ENCODE results near the gene MAP3K4.
A peak's percentile ranks its signal among the peaks of the same experiment; 100 is the strongest.

Gene MAP3K4

GRCh38 chr6:161009991-161010390 lies 18.4 kb downstream of the MAP3K4 start:
- no peak for DNase-seq

GRCh38 chr6:161010418-161010817 lies 18.8 kb downstream of the MAP3K4 start:
- no peak for DNase-seq

- DNase-seq: no peak
Observed at GRCh38 chr6:161011492-161012480, 20.2 kb downstream of the MAP3K4 start.

- DNase-seq: no peak
Observed at GRCh38 chr6:161013695-161014094, 22.1 kb downstream of the MAP3K4 start.

DNA sequence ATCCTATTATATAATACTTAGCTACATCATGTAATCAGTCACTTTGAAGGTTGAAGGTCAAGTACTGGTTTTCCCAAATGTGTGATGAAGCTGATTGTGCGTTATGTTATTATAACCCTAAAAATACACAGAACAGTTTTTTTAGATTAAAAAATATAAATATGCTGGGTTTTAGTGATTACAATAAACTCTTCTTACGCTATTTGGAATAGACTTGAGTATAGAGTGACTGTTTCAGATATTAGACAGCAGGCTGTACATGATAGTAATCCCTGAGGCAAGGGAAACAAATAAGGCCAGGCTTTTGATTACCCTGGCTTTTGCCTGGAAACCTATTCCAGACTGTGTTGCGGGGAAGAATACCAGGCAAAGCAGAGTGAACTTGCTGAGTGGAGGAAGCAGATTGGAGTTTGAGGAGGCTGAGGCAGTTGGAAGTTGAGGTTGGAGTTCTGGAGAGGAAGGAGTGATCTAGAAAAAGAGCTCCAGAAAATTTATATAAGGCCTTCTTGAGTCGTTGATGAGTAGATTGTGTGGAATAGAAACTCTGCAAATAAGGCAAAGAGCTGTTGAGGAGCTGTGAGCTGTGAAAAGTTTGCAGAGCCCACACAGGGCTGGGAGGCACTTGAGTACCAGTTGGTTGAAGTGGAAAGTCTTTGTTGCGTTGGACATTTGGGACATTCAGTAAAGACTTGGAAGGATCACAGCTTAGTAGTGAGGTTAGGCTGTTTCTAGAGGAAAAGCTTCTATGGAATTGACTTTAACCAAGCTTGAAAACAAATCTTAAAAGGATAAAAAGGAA lies 26.4 kb downstream of the MAP3K4 start:
- DNase-seq: no peak

GRCh38 chr6:161019324-161019839 lies 27.8 kb downstream of the MAP3K4 start:
- no peak for DNase-seq

- no peak for DNase-seq
Observed at GRCh38 chr6:161021543-161021942, 30.0 kb downstream of the MAP3K4 start.

DNA sequence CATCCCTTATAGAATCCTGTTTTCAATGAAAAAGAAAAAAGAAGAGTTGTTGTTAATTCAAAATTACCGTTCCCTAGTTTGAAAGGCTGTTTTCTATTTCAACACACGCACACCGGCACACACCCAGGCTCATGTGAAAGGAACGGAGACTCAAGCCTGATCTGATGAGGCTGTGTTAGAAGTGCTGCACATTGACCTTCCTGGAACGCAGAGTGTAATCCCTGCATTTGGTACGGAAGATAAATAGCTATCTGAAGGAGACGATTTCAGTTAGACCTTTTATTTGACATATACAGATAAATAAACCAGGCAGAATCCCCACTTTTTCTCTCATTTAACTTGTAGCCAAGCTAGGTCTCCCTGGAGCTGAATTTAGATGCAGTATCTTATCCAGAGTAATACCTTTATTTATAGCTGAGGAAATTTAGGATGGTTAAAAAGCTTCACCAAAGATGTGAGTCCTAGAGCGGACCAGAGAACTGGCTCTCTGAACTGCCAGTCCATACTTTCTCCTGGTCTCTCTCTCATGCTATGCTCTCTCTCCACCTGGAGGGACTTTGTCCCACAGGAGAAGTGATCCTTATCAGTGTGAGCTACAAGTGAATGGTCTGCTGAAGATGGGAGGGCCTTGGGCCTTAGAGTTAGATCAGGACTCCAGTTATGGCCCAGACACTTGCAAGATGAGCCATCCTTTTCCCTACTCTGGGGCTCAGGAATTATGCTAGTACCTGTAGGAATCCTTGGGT lies 30.6 kb downstream of the MAP3K4 start:
- DNase-seq: no peak

DNA sequence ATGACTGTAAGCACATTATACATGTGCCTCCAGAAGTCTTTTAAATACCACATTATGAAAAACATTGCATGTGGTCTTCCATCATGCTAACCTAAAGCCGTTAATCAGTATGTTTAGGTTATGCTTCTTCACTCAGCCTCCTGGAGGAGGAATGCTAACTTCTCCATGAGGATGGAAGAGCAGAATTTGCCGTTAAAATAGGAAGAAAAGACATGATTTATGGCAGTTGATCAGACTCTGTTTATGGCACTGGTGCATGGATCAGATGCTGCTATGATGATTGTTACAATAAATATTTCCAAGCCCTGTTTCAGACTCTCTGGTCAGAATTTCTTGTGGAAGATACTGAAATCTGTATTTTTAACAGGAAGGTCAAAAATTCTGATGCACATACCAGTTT lies 31.7 kb downstream of the MAP3K4 start:
- DNase-seq: no peak

GRCh38 chr6:161024364-161024920 lies 32.9 kb downstream of the MAP3K4 start:
- no peak for DNase-seq

- DNase-seq: no peak
Observed at GRCh38 chr6:161027385-161027784, 35.8 kb downstream of the MAP3K4 start.

GRCh38 chr6:161029195-161029809 lies 37.7 kb downstream of the MAP3K4 start:
- no peak for DNase-seq

DNA sequence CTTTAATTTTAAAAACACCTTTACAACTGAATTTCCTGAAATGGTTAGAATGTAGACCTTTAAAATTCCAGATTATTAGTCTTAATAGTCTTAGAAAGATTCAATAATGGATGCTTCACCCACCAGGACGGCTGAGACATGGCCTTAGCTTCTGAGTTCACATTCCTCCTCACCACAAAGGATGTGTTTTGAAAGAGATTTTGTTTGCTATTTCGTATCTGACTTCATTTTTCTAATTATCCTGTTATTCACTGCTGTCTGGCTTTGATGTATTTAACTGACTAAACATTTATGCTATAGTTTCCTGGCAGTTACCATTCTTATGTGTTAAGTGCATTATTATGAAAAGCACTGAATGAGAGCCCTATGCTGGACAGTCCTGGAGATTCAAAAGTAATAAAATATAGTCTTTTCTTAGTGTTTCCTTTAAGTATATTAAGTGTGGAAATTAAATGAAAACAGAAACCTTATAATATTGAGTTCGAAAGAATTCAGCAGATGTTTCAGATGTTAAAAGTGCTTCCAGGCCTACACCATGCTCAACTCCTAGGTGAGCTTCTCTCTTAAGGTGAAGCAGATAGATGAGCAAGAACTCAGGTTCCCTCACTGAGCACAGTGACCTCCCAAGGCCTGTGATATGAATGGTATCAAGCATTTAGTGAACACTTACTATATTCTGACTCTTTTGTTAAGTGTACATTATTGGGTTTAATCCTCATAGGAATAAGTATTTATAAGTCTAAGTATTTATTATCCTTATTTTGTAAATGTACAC lies 40.3 kb downstream of the MAP3K4 start:
- no peak for DNase-seq

- DNase-seq: peak; percentile 11
Observed at GRCh38 chr6:161033667-161034066, 42.1 kb downstream of the MAP3K4 start.

DNA sequence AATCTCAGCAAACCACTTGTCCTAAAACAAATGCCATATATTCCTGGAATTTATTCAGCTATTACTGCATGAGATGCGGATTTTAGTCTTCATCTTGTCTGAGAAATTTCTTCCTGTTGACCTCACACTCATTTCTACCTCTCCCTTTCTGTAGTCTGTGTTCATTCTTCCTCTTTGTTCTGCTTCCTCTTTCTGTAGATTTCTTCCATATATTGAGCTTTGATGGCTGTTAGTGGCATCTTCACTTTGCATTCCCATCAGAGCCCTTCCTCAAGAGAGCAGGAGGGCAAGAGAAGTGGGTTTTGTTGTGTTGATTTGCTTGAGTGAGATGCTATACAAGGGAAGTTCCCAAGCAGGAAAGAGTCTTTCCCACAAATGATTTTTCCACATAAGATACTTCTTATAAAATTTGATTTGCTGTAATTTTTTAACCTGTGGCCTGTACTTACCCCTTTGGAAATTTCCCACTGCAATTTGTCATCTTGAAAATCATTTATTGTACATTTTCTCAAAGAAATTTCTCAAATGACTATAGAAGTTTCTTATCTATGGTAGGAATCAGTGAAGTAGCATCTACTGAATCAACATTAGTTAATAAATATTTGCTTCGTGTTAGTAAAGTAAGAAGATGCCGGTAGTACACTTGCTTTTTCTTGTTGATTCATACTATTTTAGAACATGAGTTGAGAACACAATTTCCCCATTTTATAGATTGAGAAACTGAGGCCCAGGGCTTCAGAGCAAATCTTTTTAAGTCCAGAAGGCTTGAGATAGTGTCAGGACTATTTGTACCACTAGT lies 43.8 kb downstream of the MAP3K4 start:
- DNase-seq: no peak

- DNase-seq: no peak
Observed at GRCh38 chr6:161035981-161036263, 44.4 kb downstream of the MAP3K4 start.

- no peak for DNase-seq
Observed at GRCh38 chr6:161037873-161038228, 46.3 kb downstream of the MAP3K4 start.

DNA sequence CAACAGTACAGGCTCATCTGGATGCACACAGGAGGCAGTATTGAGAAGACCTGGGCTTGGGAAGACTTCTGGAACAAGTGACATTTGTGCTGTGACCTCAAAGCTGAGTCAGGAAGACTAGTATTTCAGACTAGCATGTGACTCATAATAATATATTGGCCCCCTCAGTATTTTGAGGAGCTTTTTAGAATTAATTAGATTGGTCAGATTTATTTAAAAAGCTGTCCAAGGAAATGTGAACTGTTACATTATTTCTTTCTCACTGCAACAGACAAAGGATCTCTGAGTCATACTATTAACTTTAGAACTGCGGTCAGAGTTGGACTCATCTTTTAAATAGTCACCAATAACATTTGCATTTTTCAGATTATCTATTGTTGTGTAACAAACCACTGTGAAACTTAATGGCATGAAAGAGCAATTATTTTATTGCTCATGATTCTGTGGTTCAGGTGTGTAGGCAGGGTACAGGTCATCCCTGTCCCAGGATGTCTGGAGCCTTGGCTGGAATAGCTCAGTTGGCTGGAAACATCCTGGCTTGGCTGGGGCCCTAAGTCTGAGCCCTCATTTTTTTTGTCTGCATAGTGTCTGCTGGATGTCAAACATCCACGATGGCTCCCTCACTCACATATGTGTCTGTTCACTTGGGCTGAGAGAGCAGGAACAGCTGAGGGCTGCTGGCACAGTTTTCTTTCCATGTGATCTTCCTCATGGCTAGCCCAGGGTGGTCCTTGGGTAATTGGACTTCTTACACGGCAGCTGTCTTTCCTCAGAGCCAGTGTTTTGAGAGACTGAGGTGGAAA lies 46.9 kb downstream of the MAP3K4 start:
- DNase-seq: no peak

GRCh38 chr6:161041274-161041673 lies 49.7 kb downstream of the MAP3K4 start:
- no peak for DNase-seq

- DNase-seq: no peak
Observed at GRCh38 chr6:161044335-161044734, 52.8 kb downstream of the MAP3K4 start.
